GM23248 (cell line): ENCODE measurements around the gene RAD51B.

Source experiments
- EZH2 ChIP-seq: fragments of 200-600 bp; sonication (generic); IDR thresholded peaks from 2 replicates; pipeline ENCODE4 v1.6.1; 2018; ENCODE audit warnings: antibody characterized with exemption, mild to moderate bottlenecking; ENCODE audit not compliant: insufficient read depth, poor library complexity, severe bottlenecking
- EZH2phosphoT487 ChIP-seq: fragments of 200-600 bp; sonication (generic); IDR thresholded peaks from 2 replicates; pipeline ENCODE4 v1.6.1; 2018; ENCODE audit warnings: antibody characterized with exemption, moderate library complexity, mild to moderate bottlenecking, low read depth; ENCODE audit not compliant: insufficient read depth

DNA sequence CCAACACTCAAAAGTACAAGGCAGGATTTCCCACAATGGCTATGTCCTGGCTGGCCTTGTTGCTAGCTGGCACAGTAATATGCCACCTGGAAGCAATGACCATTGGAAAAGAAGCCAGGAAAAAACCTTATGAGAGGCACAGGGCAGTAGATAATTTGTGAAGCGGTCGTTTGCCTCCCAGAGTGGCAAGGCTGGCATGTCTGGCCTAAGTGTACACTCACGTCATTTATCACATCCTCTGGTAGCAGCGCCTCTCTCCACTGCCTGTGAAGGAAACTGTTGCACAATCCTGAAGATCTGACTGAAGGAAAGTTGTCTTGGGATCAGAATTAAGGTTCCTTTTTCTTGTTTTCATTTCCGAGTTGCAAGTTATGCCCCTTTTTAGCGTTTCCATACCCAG lies 564.8 kb downstream of the RAD51B start:
- TF ChIP-seq EZH2phosphoT487 (no peak), EZH2 (no peak)
